ENCODE results near the gene TUBB4A.

The TUBB4A gene

DNA sequence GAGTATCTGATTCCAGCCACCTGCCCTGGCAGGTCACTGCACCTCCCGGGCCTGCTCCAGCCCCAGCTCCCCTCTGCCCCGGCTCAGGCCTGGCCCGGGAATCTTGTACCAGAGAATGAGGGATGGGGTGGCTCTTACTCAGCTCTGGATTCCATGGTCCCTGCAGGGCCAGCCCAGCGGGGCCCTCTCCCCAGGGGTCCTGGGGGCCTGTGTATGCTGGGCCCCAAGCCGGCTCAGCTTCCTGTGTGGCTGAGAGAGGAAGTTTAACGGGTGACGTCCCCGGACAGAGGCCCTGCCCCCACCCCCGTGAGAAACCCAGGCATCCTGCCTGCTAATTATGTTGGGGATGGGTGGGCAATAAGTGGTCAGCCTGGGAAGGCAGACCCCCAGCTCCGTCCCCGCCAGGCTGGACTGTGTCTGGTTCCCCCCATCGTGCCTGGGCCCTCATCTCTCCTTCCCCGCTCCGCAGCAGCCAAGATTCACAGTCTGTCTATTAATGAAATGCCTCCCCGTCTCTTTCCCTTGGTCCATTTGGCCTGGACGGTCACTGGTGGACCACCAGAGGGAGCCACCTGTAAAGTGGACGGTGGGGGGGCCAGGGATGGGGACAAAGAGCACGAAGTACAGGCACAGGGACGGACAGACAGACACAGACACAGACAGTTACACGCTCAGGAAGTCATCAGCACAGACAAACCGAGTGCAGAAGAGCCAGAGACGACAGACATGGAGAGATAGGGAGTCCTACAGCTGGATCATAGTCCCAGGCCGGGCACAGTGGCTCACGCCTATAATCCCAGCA, 20.4 kb downstream of the TUBB4A start, which contains the start of gene DENND1C:
Gene DENND1C, minus strand, starts transcription at position 247 of the 802 bp plus-strand sequence. Its CDS starts 92 bp downstream, at position 155.
- no peak within 1 kb of the TSS for H3K4me2 ChIP-seq (ENCODE audit: low read length)
- H2AFZ ChIP-seq = no peak within 1 kb of the TSS
- H3K79me2 ChIP-seq = no peaks in the 10 kb centered on the region
- H3K36me3 ChIP-seq (ENCODE audit: control insufficient read depth, insufficient read depth, low read length) = no peaks in the 10 kb centered on the region
- H3K9ac ChIP-seq = no peak within 1 kb of the TSS
- TF ChIP-seq, protein P1, sequence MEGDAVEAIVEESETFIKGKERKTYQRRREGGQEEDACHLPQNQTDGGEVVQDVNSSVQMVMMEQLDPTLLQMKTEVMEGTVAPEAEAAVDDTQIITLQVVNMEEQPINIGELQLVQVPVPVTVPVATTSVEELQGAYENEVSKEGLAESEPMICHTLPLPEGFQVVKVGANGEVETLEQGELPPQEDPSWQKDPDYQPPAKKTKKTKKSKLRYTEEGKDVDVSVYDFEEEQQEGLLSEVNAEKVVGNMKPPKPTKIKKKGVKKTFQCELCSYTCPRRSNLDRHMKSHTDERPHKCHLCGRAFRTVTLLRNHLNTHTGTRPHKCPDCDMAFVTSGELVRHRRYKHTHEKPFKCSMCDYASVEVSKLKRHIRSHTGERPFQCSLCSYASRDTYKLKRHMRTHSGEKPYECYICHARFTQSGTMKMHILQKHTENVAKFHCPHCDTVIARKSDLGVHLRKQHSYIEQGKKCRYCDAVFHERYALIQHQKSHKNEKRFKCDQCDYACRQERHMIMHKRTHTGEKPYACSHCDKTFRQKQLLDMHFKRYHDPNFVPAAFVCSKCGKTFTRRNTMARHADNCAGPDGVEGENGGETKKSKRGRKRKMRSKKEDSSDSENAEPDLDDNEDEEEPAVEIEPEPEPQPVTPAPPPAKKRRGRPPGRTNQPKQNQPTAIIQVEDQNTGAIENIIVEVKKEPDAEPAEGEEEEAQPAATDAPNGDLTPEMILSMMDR (IDR thresholded peaks at IDR 0.05) = peak; percentile 30
- no peaks in the 10 kb centered on the region for H3K9me3 ChIP-seq (ENCODE audit: control insufficient read depth, low read length)
- no peak within 1 kb of the TSS for H3K4me3 ChIP-seq (ENCODE audit: low read depth, low read length)
- H3K4me1 ChIP-seq = no peaks in the 10 kb centered on the region
- H3K27me3 ChIP-seq (ENCODE audit: control insufficient read depth, insufficient read depth, low read length) = no peaks in the 10 kb centered on the region
- H3K27ac ChIP-seq = no peak within 1 kb of the TSS

DNA sequence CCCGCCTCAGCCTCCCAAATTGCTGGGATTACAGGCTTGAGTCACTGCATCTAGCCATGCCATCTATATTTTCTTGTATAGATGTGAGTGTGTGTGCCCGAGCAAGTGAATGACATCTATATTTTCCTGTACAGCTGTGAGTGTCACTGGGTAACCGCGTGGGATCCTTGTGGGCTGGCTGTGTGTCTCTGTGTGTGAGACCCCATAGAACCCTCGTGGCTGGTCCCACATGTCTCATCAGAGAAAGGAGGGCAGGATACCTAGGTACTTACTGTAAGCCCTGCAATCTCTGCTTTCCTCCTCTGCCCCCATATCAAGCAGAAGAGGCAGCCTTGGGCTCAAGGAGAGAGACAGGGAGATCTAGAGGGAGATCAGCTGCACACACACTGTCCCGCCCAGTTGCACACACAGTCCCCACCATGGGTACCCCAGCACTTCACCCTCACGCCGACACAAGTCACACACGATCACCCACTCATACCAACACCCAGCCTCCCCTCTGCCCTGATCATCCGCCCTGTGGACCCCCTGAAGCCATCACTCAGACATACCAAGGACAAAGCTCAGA, 21.2 kb downstream of the TUBB4A start:
- H3K9me3 ChIP-seq (ENCODE audit: control insufficient read depth, low read length) = no peaks in the 10 kb centered on the region
- no peaks in the 10 kb centered on the region for H3K4me1 ChIP-seq
- H3K4me3 ChIP-seq (ENCODE audit: low read depth, low read length) = no peak overlapping the region
- no peak overlapping the region for H2AFZ ChIP-seq
- H3K36me3 ChIP-seq (ENCODE audit: control insufficient read depth, insufficient read depth, low read length) = no peaks in the 10 kb centered on the region
- H3K9ac ChIP-seq = no peak overlapping the region
- no peak overlapping the region for H3K27ac ChIP-seq
- H3K4me2 ChIP-seq (ENCODE audit: low read length) = no peak overlapping the region
- TF ChIP-seq, protein P1 (IDR thresholded peaks at IDR 0.05) = no peak
- no peaks in the 10 kb centered on the region for H3K27me3 ChIP-seq (ENCODE audit: control insufficient read depth, insufficient read depth, low read length)
- no peaks in the 10 kb centered on the region for H3K79me2 ChIP-seq

DNA sequence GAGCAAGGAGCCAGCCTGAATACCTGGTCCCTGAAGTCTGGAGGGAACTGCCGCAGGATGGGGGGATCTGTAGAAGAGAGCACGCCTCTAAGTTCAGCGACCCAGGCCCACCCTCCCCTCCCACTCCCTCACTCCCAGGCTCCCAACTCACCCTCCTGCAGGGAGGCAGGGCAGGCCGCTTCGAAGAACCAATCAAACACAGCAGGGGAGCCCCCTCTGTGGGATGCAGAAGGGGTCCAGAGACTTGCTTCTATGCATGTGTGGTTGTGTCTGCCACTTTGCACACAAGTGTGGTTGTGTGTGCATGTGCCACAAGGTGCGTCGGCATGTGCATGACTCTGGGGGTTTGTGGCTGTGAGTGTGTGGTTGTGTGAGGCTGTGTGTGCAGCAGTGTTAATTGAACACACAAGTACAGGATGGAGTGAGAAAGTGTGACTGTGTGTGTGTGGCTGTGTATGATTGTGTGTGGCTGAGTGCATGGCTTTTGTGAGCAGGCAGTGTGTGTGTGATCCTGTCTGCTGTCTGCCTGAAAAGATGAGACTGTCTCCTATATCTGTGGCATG, 22.2 kb downstream of the TUBB4A start:
- Histone ChIP-seq H3K4me3 (ENCODE audit: low read depth, low read length) (no peak overlapping the region), H3K27me3 (ENCODE audit: control insufficient read depth, insufficient read depth, low read length) (no peaks in the 10 kb centered on the region), H3K4me1 (no peaks in the 10 kb centered on the region), H3K36me3 (ENCODE audit: control insufficient read depth, insufficient read depth, low read length) (no peaks in the 10 kb centered on the region), H3K9me3 (ENCODE audit: control insufficient read depth, low read length) (no peaks in the 10 kb centered on the region), H2AFZ (no peak overlapping the region), H3K27ac (no peak overlapping the region), H3K9ac (no peak overlapping the region), H3K79me2 (no peaks in the 10 kb centered on the region), H3K4me2 (ENCODE audit: low read length) (no peak overlapping the region)
- TF ChIP-seq, protein P1 (IDR thresholded peaks at IDR 0.05) = no peak

DNA sequence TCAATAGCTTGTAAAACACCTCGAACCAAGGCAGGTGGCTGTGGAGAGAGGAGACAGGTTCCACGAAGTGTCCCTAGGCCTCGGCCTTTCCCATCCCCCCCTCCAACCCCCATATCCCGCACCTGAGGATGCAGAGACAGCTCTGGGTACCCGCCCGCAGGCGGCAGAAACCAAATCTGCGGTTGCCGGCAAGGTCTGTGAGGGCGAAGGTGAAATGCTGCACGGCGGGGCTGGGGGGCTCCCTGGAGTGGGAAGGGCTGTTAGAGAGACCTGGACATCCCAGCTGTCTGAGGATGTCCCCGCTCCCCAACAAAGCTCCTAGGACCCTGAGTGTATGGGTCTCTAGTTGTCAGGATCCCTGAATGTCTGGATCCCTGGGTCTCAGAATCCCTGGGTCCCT, 23.3 kb downstream of the TUBB4A start:
- no peak overlapping the region for H2AFZ ChIP-seq
- H3K9ac ChIP-seq = no peak overlapping the region
- no peak overlapping the region for H3K4me2 ChIP-seq (ENCODE audit: low read length)
- no peak overlapping the region for H3K27ac ChIP-seq
- H3K36me3 ChIP-seq (ENCODE audit: control insufficient read depth, insufficient read depth, low read length) = no peaks in the 10 kb centered on the region
- no peaks in the 10 kb centered on the region for H3K9me3 ChIP-seq (ENCODE audit: control insufficient read depth, low read length)
- no peak overlapping the region for H3K4me3 ChIP-seq (ENCODE audit: low read depth, low read length)
- no peaks in the 10 kb centered on the region for H3K79me2 ChIP-seq
- TF ChIP-seq, protein P1 (IDR thresholded peaks at IDR 0.05) = no peak
- no peaks in the 10 kb centered on the region for H3K4me1 ChIP-seq
- no peaks in the 10 kb centered on the region for H3K27me3 ChIP-seq (ENCODE audit: control insufficient read depth, insufficient read depth, low read length)

Data from parathyroid adenoma (tissue), 2 donors.